ENCODE measurements around the gene DNAH6.
A peak's percentile ranks its signal among the peaks of the same experiment; 100 is the strongest.

DNAH6 gene

DNA sequence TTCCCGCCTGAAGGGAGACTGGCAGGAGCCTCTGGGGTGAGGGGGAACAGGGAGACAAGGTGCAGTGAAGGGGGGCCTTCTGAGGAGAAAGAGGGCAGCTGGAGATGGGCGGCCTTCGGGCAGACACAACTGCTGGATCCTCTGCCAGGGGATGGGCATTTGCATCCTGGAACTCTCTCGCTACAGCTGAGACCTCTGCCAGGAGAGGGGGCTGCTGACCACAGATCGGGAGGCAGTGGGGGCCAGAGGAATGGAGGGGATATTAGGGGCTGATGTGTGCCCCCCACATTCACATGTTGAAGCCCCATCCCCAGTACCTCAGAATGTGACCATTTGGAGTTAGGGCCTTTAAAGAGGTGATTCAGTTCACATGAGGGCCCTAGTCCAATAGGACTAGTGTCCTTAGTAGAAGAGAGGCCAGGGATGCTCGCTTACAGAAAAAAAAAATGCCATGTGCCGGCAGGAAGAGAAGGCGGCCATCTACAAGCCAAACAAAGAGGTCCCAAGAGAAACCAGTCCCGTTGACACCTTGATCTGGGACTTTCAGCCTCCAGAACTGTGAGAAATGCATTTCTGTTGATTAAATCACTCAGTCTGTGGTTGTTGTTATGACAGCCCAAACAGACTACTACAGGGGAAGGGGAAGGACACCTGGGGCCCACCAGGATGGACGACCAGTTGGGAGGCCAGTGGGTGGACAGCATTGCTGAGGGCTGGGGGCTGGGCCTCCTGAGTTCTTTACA lies 314.6 kb downstream of the DNAH6 start:
- no peak for DNase-seq (ENCODE audit: low read depth)
- TF ChIP-seq, protein P1, sequence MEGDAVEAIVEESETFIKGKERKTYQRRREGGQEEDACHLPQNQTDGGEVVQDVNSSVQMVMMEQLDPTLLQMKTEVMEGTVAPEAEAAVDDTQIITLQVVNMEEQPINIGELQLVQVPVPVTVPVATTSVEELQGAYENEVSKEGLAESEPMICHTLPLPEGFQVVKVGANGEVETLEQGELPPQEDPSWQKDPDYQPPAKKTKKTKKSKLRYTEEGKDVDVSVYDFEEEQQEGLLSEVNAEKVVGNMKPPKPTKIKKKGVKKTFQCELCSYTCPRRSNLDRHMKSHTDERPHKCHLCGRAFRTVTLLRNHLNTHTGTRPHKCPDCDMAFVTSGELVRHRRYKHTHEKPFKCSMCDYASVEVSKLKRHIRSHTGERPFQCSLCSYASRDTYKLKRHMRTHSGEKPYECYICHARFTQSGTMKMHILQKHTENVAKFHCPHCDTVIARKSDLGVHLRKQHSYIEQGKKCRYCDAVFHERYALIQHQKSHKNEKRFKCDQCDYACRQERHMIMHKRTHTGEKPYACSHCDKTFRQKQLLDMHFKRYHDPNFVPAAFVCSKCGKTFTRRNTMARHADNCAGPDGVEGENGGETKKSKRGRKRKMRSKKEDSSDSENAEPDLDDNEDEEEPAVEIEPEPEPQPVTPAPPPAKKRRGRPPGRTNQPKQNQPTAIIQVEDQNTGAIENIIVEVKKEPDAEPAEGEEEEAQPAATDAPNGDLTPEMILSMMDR (conservative IDR thresholded peaks at IDR 0.05; ENCODE audit: low read length) = no peak
- H3K4me3 ChIP-seq (ENCODE audit: low read length) = no peak overlapping the region

DNA sequence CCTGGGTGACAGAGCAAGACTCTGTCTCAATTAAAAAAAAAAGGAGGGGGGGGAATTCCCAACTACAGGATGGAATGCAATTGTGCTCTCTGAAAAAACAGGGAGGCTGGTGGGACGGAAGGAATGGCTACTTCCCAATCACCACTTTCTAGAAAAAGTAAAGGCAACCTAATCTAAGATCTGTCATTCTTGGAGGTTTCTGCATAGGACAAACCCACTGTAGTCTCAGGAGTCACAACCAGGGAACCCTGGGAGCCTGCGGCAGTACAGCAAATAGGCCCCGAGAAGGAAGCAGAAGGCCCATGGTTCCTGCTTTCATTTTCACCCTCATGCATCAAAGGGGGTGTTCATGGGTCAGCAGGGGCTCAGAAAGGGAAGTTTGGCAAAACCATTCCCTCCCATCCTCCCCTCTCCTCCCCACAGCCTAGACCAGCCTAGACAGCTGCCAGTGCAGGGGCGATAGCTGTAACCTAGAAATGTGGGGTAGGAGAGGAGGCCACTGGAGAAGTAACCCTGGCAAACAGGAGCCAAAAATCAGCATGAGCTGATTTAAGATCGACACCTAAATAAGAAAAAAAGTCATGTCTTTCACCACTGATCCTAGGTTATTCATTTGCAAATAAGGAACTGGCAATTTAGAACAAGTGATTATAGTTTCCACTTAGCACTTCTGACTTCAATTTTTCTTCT lies 316.6 kb downstream of the DNAH6 start:
- TF ChIP-seq, protein P1 (conservative IDR thresholded peaks at IDR 0.05; ENCODE audit: low read length) = no peak
- peak; percentile 17 for DNase-seq (ENCODE audit: low read depth)
- no peak overlapping the region for H3K4me3 ChIP-seq (ENCODE audit: low read length)

DNA sequence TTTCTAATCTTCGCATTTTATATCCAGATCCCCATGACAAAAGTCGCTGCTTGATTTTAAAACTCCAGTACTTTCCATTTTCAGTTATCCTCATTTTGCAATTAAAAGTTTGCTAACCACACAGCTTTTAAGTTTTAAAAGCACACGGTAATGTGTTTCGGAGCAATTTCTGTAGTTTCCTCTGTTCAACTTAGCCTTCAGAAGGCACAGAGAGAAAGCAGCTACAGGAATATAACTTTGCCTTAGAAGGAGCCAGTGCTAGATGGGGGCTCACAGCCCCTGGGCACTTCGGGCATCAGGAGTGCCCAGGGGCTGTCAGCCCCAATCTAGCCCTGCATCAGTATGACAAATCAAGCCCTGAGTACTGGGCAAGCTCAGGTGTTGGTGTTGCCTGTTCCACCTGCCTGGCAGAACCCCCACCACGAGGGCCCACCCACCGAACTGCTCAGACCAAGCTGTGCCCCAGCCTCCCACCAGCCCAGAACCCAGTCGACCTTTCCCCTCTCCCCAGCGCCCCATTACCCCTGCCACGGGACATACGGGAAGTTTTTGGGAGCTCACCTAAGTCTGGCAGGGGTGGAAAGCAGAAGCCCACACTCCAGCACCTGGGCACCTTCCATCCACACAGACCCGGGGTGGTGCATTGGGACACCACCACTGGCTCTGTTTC lies 317.3 kb downstream of the DNAH6 start:
- TF ChIP-seq, protein P1 (conservative IDR thresholded peaks at IDR 0.05; ENCODE audit: low read length) = no peak

DNA sequence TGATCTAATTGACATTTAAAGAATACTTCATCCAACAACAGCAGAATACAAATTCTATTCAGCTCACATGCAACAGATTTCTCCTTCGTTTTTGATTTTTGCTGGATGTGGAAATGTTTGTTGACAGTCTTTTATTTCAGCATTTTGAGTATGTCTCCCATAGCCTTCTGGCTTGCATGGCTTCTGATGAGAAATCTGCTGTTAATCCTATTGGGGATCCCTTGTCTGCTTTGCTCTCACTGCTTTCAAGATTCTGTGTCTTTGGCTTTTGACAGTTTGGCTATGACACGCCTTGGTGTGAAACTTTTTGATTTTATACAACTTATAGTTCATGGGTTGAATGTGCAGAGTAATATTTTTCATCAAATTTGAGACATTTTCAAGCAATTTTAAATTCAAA lies 319.9 kb downstream of the DNAH6 start:
- TF ChIP-seq, protein P1 (conservative IDR thresholded peaks at IDR 0.05; ENCODE audit: low read length) = no peak
- no peak for DNase-seq (ENCODE audit: low read depth)
- H3K4me3 ChIP-seq (ENCODE audit: low read length) = no peak overlapping the region

More for the DNA sequence above, 317.3 kb downstream of the DNAH6 start:
- H3K4me3 ChIP-seq (ENCODE audit: low read length) = no peak overlapping the region
- DNase-seq (ENCODE audit: low read depth) = no peak

DNA sequence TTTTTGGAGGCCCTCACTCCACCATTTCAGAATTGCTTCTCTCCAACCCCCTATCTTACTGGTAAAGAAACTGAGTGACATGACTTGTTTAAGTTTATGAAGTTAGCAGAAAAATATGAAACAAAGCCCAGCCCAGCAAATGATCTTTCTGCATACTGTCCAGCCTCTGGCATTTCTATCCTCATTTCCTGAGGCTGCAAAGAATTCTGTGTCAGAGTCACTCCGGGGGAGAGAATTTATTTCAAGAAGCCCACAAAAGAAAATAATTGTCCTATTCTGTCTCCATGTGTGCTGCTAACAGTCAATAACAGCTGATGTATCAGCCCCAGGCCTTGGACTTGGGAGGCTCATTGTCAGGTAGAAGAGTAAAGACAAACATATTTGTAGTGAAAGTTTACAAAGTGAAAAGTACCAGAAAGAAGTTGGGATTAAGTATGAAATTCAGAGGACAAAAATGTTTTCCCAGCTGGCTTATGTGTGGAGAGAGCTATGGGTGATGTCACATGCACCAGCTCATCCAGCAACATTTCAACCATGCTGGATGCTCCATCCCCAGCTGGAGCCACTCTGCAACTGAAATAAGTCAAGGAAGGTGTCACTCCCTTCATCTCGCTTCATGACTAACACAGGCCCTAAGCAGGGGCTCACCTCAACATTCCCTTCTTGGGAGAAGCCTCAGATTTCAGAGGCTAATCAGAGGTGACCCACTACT lies 322.3 kb downstream of the DNAH6 start:
- TF ChIP-seq, protein P1 (conservative IDR thresholded peaks at IDR 0.05; ENCODE audit: low read length) = no peak
- no peak overlapping the region for H3K4me3 ChIP-seq (ENCODE audit: low read length)
- peak; percentile 70 for DNase-seq (ENCODE audit: low read depth)

DNA sequence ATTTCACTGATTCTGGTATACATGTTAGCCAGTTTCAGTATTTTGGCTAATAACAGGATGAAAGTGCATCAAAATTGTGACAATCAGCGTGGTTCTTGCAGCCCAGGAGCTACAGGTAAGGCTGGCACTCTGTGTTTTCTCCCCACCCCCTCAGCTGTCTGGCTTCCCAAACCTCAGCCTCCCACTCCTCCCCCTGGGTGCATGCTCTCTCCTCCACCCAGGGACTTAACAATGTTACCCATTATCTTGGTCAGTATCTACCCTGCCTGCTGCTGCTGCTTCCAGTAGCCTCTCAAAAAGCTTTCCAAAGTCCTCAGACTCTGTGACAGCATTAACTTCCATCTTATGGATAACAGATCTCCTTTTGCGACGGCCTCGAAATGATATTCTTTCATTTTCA lies 323.6 kb downstream of the DNAH6 start:
- DNase-seq (ENCODE audit: low read depth) = no peak
- H3K4me3 ChIP-seq (ENCODE audit: low read length) = no peak overlapping the region
- TF ChIP-seq, protein P1 (conservative IDR thresholded peaks at IDR 0.05; ENCODE audit: low read length) = no peak
